Calu3 (cell line): ENCODE data around the gene CLPTM1. TPM values are rescaled to one million over a fixed set of nuclear protein-coding genes. Genes with fewer than 3 reads are reported as not detected.

Experiments
- BruUV-seq: library from RNA; stranded (reverse); fragments of 400-500 nt; replicated peaks from 2 replicates; lab custom pipeline; 2021; lab: Mats Ljungman, UMichigan
- CTCF ChIA-PET: fragments of 300-600 bp; sonication (Branson Sonifier 250); formaldehyde crosslinking; loops from one replicate; lab custom pipeline; 2022; ENCODE audit warnings: antibody characterized with exemption; lab: Charles Lee
- DNase-seq: peaks from one replicate; pipeline ENCODE4 v3.0.0; 2022
- H3K27ac Mint-ChIP-seq: one replicate; pipeline ENCODE4 v1.8.0; 2022; ENCODE audit warnings: mixed read lengths; ENCODE audit not compliant: unreplicated experiment
- H3K27me3 Mint-ChIP-seq: one replicate; pipeline ENCODE4 v1.8.0; 2022; ENCODE audit warnings: mixed read lengths; ENCODE audit not compliant: unreplicated experiment
- H3K36me3 Mint-ChIP-seq: one replicate; pipeline ENCODE4 v1.8.0; 2022; ENCODE audit warnings: mild to moderate bottlenecking, moderate library complexity, mixed read lengths; ENCODE audit not compliant: insufficient read depth, unreplicated experiment
- H3K4me1 Mint-ChIP-seq: one replicate; pipeline ENCODE4 v1.8.0; 2022; ENCODE audit warnings: mild to moderate bottlenecking, low read depth, mixed read lengths; ENCODE audit not compliant: unreplicated experiment
- H3K4me3 Mint-ChIP-seq: one replicate; pipeline ENCODE4 v1.8.0; 2022; ENCODE audit warnings: mild to moderate bottlenecking, low read depth, moderate library complexity, mixed read lengths; ENCODE audit not compliant: unreplicated experiment
- H3K9me3 Mint-ChIP-seq: one replicate; pipeline ENCODE4 v1.8.0; 2022; ENCODE audit warnings: low read depth, mixed read lengths; ENCODE audit not compliant: unreplicated experiment
- CTCF ChIP-seq: fragments of 200-600 bp; IDR thresholded peaks from one replicate; pipeline ENCODE4 v1.8.0; 2022; ENCODE audit warnings: antibody characterized with exemption; ENCODE audit not compliant: unreplicated experiment
- intact Hi-C: fragments of 100-400 bp; cut with micrococcal nuclease; formaldehyde crosslinking; loops from one replicate; pipeline ENCODE4 v1.10.0; 2022; ENCODE audit not compliant: unreplicated experiment
- total RNA-seq: library from RNA; stranded (reverse); gene quantifications from 2 replicates; pipeline ENCODE4 v1.2.3, GENCODE V29; 2022

CLPTM1 gene
- total RNA-seq, 1 experiment from 2014 or later: 183 TPM

- peaks cover 56% of the 10 kb centered on the region for H3K27me3 Mint-ChIP-seq
- BruUV-seq: no TSS peak
- no peak for TF ChIP-seq CTCF
- peaks cover 8% of the 10 kb centered on the region for H3K36me3 Mint-ChIP-seq
- intact Hi-C loops: no loop called here
- no peaks in the 10 kb centered on the region for H3K9me3 Mint-ChIP-seq
- no peak overlapping the region for H3K4me3 Mint-ChIP-seq
- CTCF ChIA-PET: no interaction called here
- no peak for DNase-seq
- H3K27ac Mint-ChIP-seq: no peak overlapping the region
- H3K4me1 Mint-ChIP-seq: peaks cover 8% of the 10 kb centered on the region
These were observed 27.4 kb upstream of the CLPTM1 start for GRCh38 chr19:44927746-44928145.

GRCh38 chr19:44930088-44930487 is 25.1 kb upstream of the CLPTM1 start:
- Mint-ChIP-seq H3K4me3 (no peak overlapping the region), H3K27ac (no peak overlapping the region), H3K4me1 (peaks cover 8% of the 10 kb centered on the region), H3K36me3 (peaks cover 8% of the 10 kb centered on the region), H3K9me3 (no peaks in the 10 kb centered on the region), H3K27me3 (peaks cover 56% of the 10 kb centered on the region)
- no peak for TF ChIP-seq CTCF
- CTCF ChIA-PET: no interaction called here
- no TSS peak for BruUV-seq
- DNase-seq: no peak
- intact Hi-C loops: no loop called here

- BruUV-seq: no TSS peak
- no peak overlapping the region for H3K27ac Mint-ChIP-seq
- H3K9me3 Mint-ChIP-seq: no peaks in the 10 kb centered on the region
- H3K27me3 Mint-ChIP-seq: peaks cover 45% of the 10 kb centered on the region
- no peak overlapping the region for H3K4me3 Mint-ChIP-seq
- intact Hi-C loops: no loop called here
- H3K36me3 Mint-ChIP-seq: peaks cover 8% of the 10 kb centered on the region
- peaks cover 8% of the 10 kb centered on the region for H3K4me1 Mint-ChIP-seq
- no peak for TF ChIP-seq CTCF
- DNase-seq: no peak
- CTCF ChIA-PET: no interaction called here
These were observed 23.6 kb upstream of the CLPTM1 start for GRCh38 chr19:44931541-44931940.

GRCh38 chr19:44939668-44940067 is 15.5 kb upstream of the CLPTM1 start:
- Mint-ChIP-seq H3K4me1 (peaks cover 8% of the 10 kb centered on the region), H3K27ac (no peak overlapping the region), H3K9me3 (no peaks in the 10 kb centered on the region), H3K4me3 (no peak overlapping the region), H3K27me3 (peaks cover 22% of the 10 kb centered on the region), H3K36me3 (peaks cover 3% of the 10 kb centered on the region)
- BruUV-seq: no TSS peak
- no peak for DNase-seq
- CTCF ChIA-PET: no interaction called here
- no peak for TF ChIP-seq CTCF
- intact Hi-C loops: no loop called here
